IPS-NIHi11 (cell line): ENCODE results near the gene ARHGAP10.

Experiments
- DNase-seq: peaks from one replicate; pipeline ENCODE4 v3.0.0; 2012; ENCODE audit warnings: mixed read lengths, low spot score

The ARHGAP10 gene

DNA sequence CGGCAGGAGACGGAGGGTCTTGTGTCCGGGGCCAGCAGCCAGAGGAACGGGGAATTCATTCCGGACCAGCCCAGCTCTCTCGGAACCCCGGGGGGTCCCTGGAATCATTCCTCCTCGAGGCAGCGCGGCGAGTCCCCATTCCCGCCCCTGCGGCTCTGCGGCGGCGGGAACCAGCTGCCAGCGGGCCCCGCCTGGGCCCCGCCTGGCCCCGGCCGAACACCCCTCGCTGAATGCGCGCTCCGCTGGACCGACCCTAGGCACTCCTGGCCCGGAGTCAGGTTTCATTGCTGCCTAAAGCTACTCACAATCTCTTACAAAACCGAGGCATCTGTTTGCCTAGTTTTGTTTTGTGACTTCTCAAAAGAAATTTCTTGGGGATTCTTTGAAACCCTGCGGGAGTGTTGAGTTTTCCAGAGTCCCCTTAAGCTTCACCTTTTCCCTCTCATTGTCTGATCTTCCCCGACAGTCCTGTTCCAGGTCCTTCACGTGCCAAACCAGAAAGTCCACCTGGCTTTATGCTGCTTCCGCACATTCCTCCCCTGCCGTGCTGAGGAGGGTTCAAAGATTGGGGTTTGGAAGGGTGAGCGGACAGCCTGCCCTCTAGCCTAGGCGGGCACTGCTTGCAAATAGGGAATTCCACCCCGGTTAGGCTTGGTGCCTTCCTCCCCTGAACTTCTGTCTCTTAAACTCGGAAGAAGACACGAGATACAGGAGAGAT lies 789 bp downstream of the ARHGAP10 start:
- DNase-seq: peak; percentile 72

DNA sequence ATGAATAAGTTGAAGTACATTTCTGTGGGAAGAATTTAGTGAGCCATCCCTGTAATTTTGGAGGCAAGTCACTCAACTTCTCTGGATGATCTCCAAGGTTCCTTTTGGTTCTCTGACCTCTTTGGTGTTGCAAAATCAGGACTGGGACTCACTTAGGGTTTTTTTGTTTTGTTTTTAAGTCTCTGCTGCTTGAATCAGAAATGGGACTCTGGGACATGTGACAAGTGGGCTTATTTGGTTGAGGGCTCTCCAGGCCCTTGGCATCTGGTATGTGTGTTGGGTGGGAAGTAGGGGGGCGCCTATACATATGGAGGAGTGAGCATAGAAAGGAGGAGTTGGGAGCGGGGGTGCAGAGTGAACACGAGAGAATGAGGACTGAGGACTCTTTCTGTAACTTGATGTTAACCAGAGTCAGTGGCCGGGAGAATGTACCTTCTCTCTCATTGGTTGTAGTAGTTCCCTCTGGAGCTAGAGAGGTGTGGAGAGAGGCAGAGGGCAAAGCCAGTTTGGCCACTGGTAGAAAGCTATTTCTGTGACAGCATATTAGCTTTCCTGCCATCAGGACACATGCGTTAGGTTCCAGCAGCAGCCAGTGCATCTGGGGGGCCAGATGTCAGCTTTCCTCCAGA lies 1.9 kb downstream of the ARHGAP10 start:
- DNase-seq: no peak

- no peak for DNase-seq
Measured at GRCh38 chr4:147734496-147734895, 2.6 kb downstream of the ARHGAP10 start.

DNA sequence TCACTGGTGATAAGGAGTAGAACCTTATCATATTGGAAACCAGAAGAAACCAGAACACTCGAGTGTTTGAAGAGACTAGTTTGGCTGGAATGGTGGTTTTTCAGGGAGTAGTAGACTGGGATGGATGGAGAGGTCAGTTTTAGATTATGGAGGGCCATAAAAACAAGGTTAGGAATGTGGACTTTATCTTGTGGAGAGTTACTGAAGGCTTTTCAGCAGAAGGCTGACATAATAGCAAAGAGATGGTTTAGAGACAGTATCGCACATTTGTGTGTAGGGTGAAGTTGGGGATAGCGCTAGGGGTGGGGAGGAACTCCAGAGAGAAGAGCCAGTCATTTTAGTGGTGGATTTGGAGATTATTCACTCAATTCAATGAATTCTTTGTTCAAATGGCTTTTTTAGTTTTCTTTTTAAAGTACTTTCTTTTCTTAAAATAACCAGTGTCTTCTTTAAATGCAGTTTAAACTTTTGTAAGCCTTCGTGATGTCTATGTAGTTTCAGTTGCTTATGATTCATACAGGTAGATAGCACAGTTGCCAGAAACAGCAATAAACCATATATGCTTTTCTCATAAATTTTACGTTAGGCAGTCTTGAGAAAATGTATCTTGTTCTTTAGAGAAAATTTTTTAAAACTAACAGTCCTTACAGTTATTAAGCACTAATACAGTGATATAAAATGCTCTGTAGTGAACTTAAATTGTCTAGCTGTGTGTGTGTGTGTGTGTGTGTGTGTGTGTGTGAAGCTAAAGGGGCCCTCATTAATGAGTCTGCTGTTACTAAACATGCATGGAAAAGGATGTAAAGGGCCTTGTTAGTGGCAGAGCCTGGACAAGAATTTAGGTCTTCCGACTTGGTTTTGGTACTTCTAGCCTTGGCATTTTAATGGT lies 3.8 kb downstream of the ARHGAP10 start:
- DNase-seq: no peak

- DNase-seq: no peak
Measured at GRCh38 chr4:147736458-147736857, 4.6 kb downstream of the ARHGAP10 start.

DNA sequence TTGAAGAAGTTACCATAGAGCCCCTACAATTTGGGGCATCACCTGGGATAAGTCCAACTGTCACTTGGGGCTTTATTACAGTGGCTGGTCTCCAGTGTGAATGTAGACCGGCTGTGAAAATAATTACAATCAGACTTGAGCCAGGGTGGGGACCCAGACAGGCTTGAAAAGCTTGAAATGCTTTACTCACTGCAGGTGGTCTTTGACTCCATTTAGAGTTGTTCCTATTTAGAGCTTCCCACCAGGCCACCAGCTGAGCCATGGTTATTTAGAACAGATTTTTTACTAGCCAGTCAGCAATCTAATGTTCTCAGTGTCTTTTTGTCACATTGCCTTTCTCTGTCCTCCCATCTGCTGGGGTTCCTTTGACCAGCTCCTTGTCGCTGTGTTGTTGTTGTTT lies 5.7 kb downstream of the ARHGAP10 start:
- peak; percentile 29 for DNase-seq

- no peak for DNase-seq
Measured at GRCh38 chr4:147739239-147739823, 7.4 kb downstream of the ARHGAP10 start.

GRCh38 chr4:147740176-147740575 lies 8.3 kb downstream of the ARHGAP10 start:
- DNase-seq: no peak

DNA sequence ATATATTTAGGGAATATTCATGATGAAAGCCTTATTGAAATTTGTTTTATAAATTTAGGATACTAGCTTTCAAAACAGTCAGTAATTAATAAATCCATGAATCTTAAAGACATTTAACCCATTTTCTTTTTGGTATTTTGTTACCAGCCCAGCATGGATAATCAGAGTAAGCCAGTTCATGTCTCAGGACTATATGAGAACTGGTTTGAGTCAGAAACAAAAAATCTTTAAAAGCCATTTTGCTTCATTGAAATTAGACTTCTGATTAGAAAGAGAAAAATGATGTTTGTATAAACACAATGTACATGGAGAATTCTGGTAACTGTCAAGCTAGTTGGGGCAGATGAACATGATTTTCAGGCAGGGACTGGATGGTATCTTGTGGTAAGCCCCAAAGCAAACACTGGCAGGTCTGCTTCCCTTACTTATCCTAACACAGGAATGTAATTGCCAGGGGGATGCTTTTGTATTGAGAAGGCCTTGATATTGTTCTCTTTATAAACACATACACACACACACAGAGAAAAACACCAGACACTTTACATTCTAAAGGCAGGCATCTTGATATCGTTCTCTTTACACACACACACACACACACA lies 9.4 kb downstream of the ARHGAP10 start:
- no peak for DNase-seq

GRCh38 chr4:147747787-147748454 lies 16.0 kb downstream of the ARHGAP10 start:
- DNase-seq: no peak

DNA sequence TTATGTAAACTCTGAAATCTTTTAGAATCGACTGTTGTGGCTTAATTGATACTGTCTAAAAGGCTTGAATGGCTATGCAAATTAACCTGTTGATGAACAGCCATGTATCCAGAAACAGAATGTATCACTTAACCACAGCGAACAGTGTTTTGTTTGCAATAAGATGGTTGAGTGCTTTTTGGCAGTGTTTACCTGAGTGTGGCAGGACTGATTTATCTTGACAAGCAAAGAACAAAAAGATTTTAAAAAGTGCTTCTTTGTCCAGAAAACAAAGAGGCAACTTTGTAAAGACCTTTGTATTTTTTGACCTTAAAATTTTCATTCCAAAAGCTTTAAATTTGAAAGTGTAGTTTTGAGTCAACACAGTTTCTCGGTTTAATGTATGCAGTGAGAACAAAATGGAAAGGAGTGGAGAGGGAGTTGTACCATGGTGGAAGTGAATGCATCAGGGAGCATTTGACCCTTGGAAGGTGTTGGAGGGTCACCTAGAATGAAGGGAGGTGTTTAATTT lies 18.0 kb downstream of the ARHGAP10 start:
- no peak for DNase-seq

DNA sequence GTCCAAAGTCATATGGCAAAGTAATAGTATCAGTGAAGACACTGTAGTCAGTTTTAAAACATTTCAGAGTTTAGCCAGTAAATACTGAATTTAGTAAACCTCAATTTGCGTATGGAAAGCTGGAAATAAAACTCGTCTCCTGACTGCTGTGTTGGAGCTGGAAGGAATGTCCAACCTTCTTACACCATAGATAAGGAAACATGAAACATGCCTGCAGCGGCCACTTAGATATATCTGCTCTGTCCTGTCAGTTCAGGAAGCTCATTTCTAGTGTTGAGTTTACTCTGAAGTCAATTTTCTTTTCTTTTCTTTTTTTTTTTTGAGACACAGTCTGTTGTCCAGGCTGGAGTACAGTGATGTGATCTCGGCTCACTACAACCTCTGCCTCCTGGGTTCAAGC lies 21.2 kb downstream of the ARHGAP10 start:
- no peak for DNase-seq

- DNase-seq: no peak
Measured at GRCh38 chr4:147754037-147754445, 22.2 kb downstream of the ARHGAP10 start.

- DNase-seq: no peak
Measured at GRCh38 chr4:147755561-147756295, 23.8 kb downstream of the ARHGAP10 start.

- no peak for DNase-seq
Measured at GRCh38 chr4:147756417-147756816, 24.5 kb downstream of the ARHGAP10 start.

GRCh38 chr4:147760176-147760575 lies 28.3 kb downstream of the ARHGAP10 start:
- DNase-seq: no peak

DNA sequence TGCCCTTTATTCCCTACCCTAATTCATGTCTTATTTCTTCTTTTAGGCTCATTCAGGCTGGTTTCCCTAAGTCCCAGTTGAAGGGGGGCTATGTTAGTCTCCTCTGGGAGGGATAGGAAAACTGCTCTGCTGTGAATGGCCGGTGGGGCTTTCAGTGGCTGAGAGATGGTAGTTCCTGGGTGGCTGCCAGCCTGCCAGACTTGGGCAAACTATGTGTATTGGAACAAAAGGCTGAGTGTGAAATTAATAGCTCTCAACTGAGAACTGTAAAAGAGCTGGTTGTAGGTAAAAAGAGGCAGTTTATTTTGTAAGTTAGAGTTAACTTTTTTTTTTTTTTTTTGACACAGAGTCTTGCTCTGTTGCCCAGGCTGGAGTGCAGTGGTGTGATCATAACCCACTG lies 28.8 kb downstream of the ARHGAP10 start:
- DNase-seq: no peak

DNA sequence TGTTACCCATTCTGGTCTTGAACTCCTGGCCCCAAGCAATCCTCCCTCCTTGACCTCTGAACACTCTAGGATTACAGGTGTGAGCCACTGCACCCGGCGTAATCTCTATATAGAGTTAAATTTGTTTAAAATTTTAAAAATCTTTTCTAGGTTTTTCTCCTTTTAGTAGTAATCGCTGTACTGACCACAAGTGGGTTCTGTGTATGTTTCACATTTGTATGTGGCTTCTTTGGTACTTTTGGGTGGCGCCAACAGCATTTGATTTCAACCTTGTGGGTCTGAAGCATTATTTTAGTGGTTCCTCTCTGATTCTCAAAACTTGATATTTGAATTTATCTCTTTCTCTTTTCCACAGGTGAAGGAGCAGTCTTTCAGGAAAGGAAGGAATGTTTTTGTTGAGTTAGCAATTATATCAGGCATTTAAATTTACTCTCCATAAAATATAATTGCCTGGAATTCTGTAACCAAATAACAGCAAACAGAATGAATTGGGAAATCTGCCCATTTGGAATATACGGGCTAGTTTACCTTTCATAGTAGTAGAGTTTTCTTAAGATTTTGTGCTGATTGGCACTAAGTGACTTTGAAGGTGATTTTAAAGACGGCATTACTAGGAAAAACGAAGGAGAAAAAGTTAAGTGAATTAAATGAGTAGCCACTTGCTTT lies 29.5 kb downstream of the ARHGAP10 start:
- DNase-seq: no peak

DNA sequence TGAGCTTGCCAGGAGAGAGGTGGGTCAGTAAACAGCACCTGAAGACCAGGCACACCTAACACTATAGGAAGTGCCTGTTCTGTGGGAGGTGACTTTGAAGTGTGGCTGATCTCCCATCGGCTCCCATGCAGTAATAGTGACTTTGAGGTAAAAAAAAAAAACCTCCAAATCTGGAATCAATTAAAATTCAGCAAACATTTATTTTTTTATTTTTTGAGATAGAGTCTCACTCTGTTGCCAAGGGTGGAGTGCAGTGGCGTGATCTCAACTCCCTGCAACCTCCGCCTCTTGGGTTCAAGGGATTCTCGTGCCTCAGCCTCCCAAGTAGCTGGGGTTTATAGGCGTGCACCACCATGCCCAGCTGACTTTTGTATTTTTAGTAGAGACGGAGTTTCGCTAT lies 32.4 kb downstream of the ARHGAP10 start:
- DNase-seq: no peak

DNA sequence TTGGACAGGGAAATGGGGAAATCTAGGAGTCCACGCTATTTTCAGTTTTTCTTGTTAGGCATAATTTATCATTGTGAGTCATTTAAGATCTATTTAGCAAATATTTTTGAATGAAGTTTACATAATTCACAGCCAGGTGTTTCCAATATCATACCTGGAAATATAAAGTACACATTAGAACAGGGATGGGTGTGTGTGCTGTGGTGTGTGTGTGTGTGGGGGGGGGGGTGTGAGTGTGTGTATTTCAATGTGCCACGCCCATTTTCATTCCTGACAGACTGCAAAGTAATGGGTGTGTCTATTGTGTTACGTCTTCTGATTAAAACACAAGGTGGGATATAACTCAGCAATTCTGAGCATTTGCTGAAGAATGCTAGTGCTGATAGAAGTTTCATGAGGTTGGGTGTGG lies 33.2 kb downstream of the ARHGAP10 start:
- no peak for DNase-seq
